Endothelial cell of umbilical vein (primary cell): ENCODE measurements around the gene ACP3. TPM values are rescaled to one million over a fixed set of nuclear protein-coding genes. Genes with fewer than 3 reads are reported as not detected.

Experiments used
- BruUV-seq: library from RNA; stranded (reverse); fragments of 400-500 nt; replicated peaks from 2 replicates; lab custom pipeline; 2021; lab: Mats Ljungman, UMichigan
- CTCF ChIA-PET: fragments of 300-600, 350-600 bp; sonication (Branson Sonifier 250); formaldehyde crosslinking; loops from one replicate; lab custom pipeline; 2021; ENCODE audit warnings: antibody characterized with exemption, inconsistent platforms; lab: Charles Lee
- POLR2A ChIA-PET: fragments of 300-600, 350-600 bp; sonication (Branson Sonifier 250); formaldehyde crosslinking; loops from one replicate; lab custom pipeline; 2021; ENCODE audit warnings: antibody characterized with exemption, inconsistent platforms; lab: Charles Lee
- DNase-seq: peaks from one replicate; pipeline ENCODE4 v3.0.0-alpha.2; 2011; ENCODE audit warnings: low read depth, low spot score
- FAIRE-seq: peaks from 2 replicates; lab custom pipeline; 2011; peaks lifted over from hg19 to GRCh38; lab: Jason Lieb, UNC
- H2AFZ ChIP-seq: 2 replicates; pipeline ENCODE4 v1.6.0; 2012; ENCODE audit warnings: low read depth, low read length, control low read depth, inconsistent platforms
- H3K27ac ChIP-seq: 2 replicates; pipeline ENCODE4 v1.5.1; 2011; ENCODE audit warnings: low read depth, mild to moderate bottlenecking, control low read depth, low read length, moderate library complexity; ENCODE audit not compliant: insufficient read depth
- H3K27me3 ChIP-seq, 2 experiments: 2 replicates each; pipeline versions ENCODE4 v1.6.0 to v1.6.1; 2011; ENCODE audit warnings: low read length in 2 of 2, mixed read lengths in 1 of 2; ENCODE audit not compliant: control insufficient read depth in 2 of 2, insufficient read depth in 2 of 2
- H3K36me3 ChIP-seq, 2 experiments: 2 replicates in 1 of 2; 3 replicates in 1 of 2; pipeline ENCODE4 v1.5.1; 2011; ENCODE audit warnings: low read length in 2 of 2, mild to moderate bottlenecking in 1 of 2, moderate library complexity in 1 of 2; ENCODE audit not compliant: control insufficient read depth in 2 of 2, insufficient read depth in 2 of 2; ENCODE audit errors: extremely low read depth in 1 of 2
- H3K4me1 ChIP-seq: 3 replicates; pipeline ENCODE4 v1.5.1; 2011; ENCODE audit warnings: mild to moderate bottlenecking, low read length; ENCODE audit not compliant: control insufficient read depth, insufficient read depth; ENCODE audit errors: extremely low read depth
- H3K4me2 ChIP-seq: 2 replicates; pipeline ENCODE4 v1.6.1; 2011; ENCODE audit warnings: low read length, control low read depth, mixed read lengths; ENCODE audit not compliant: insufficient read depth
- H3K4me3 ChIP-seq, 3 experiments: fragments of 200-600 bp in 1 of 3; sonication (generic), shearing (Covaris generic) in 1 of 3; replicated peaks in 1 of 3; 2 replicates each; pipeline ENCODE4 v1.5.1; 2011 to 2016; ENCODE audit warnings: control low read depth in 3 of 3, low read length in 3 of 3, mild to moderate bottlenecking in 2 of 3, inconsistent platforms in 1 of 3, low read depth in 1 of 3, moderate library complexity in 1 of 3; ENCODE audit not compliant: insufficient read depth in 1 of 3
- H3K79me2 ChIP-seq: 2 replicates; pipeline ENCODE4 v1.6.0; 2012; ENCODE audit warnings: low read length, inconsistent platforms; ENCODE audit not compliant: control insufficient read depth, insufficient read depth
- H3K9ac ChIP-seq: replicated peaks from 2 replicates; pipeline ENCODE3; 2011; ENCODE audit warnings: low read length, control low read depth; ENCODE audit not compliant: insufficient read depth; ENCODE audit errors: extremely low read depth
- H3K9me1 ChIP-seq: replicated peaks from 3 replicates; pipeline ENCODE4 v1.6.0; 2011; ENCODE audit warnings: mild to moderate bottlenecking, low read length; ENCODE audit not compliant: control insufficient read depth, insufficient read depth; ENCODE audit errors: extremely low read depth
- H3K9me3 ChIP-seq: replicated peaks from 2 replicates; pipeline ENCODE4 v1.5.1; 2012; ENCODE audit warnings: low read length, inconsistent platforms; ENCODE audit not compliant: control insufficient read depth, insufficient read depth
- H4K20me1 ChIP-seq: replicated peaks from 2 replicates; pipeline ENCODE3; 2011; ENCODE audit warnings: mild to moderate bottlenecking, low read length; ENCODE audit not compliant: control insufficient read depth, insufficient read depth; ENCODE audit errors: extremely low read depth
- EZH2 ChIP-seq: IDR thresholded peaks from 2 replicates; pipeline ENCODE4 v1.6.1; 2012; ENCODE audit warnings: borderline replicate concordance, low read depth, mild to moderate bottlenecking, moderate library complexity, low read length, inconsistent platforms; ENCODE audit not compliant: severe bottlenecking
- FOS ChIP-seq: IDR thresholded peaks from 2 replicates; pipeline ENCODE4 v1.6.1; 2011; ENCODE audit warnings: mild to moderate bottlenecking, low read length, moderate library complexity, borderline replicate concordance; ENCODE audit not compliant: insufficient read depth
- GATA2 ChIP-seq: IDR thresholded peaks from 2 replicates; pipeline ENCODE4 v1.7.0; 2011; ENCODE audit warnings: low read depth, mild to moderate bottlenecking, moderate library complexity, mixed read lengths, low read length; ENCODE audit not compliant: insufficient read length, insufficient read depth
- JUN ChIP-seq: IDR thresholded peaks from 2 replicates; pipeline ENCODE4 v1.6.1; 2011; ENCODE audit warnings: borderline replicate concordance, low read depth; ENCODE audit not compliant: insufficient read length, insufficient read depth
- MYC ChIP-seq: IDR thresholded peaks from one replicate; pipeline ENCODE4 v1.6.1; 2011; ENCODE audit warnings: mild to moderate bottlenecking, low read depth, low read length
- POLR2A ChIP-seq: IDR thresholded peaks from 2 replicates; pipeline ENCODE4 v1.6.1; 2012; ENCODE audit warnings: low read depth, mild to moderate bottlenecking, control low read depth, low read length
- POLR2AphosphoS5 ChIP-seq: IDR thresholded peaks from 2 replicates; pipeline ENCODE4 v1.6.1; 2012; ENCODE audit warnings: low read depth, mild to moderate bottlenecking, control low read depth, low read length, moderate library complexity; ENCODE audit not compliant: insufficient read depth
- dilution Hi-C: fragments of 300-500 bp; cut with MboI; formaldehyde crosslinking; loops from one replicate; pipeline ENCODE4 v1.15.0; 2019; ENCODE audit warnings: low sequenced_read_pairs; ENCODE audit not compliant: extremely low pct_ligation_motif_present
- intact Hi-C: fragments of 100-400 bp; cut with micrococcal nuclease; formaldehyde crosslinking; loops from one replicate; pipeline ENCODE4 v1.10.0; 2022
- polyA plus RNA-seq, 4 experiments: library from polyadenylated mRNA; depleted of rRNA in 3 of 4; stranded (reverse) in 3 of 4; unstranded in 1 of 4; fragments of >200 nt; gene quantifications; 2 replicates each; pipeline versions ENCODE4 v1.2.1 to v1.2.3, GENCODE V29; 2011 to 2012; ENCODE audit warnings: missing spikeins in 1 of 4
- total RNA-seq: library from RNA; stranded (reverse); gene quantifications from 2 replicates; pipeline ENCODE4 v1.2.3, GENCODE V29; 2021
- TF ChIP-seq, protein P1 (sequence below): IDR thresholded peaks from 2 replicates; pipeline ENCODE4 v1.6.1; 2011; ENCODE audit not compliant: insufficient read depth, insufficient read length
- TF ChIP-seq, protein P2 (sequence below), 2 donors: IDR thresholded peaks; 1 replicate in 1 of 2; 2 replicates in 1 of 2; pipeline ENCODE4 v1.5.1; 2011; ENCODE audit warnings: low read length in 2 of 2, mild to moderate bottlenecking in 2 of 2, moderate library complexity in 2 of 2, control low read depth in 1 of 2, inconsistent platforms in 1 of 2, low read depth in 1 of 2; ENCODE audit not compliant: insufficient read depth in 1 of 2; ENCODE audit errors: extremely low read depth in 1 of 2

Gene ACP3
- total and polyA plus RNA-seq, 2 donors (not counting 3 experiments of a cell fraction or from before 2014, with no cell fraction given) = not detected

DNA sequence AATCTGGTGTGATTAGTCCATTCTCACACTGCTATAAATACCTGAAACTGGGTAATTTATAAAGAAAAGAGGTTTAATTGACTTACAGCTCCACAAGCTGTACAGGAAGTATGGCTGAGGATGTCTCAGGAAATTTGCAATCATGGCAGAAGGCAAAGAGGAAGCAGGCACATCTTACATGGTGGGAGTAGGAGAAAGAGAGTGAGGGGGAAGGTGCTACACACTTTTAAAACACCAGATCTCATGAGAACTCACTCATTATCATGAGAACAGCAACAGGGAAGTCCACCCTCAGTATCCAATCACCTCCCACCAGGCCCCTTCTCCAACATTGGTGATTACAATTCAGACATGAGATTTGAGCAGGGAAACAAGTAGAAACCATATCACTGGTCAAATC is 24.0 kb upstream of the ACP3 start:
- no peak overlapping the region for H2AFZ ChIP-seq
- no peak overlapping the region for H3K27ac ChIP-seq
- H3K4me2 ChIP-seq = no peak overlapping the region
- no peaks in the 10 kb centered on the region for H4K20me1 ChIP-seq
- FAIRE-seq (no peak), DNase-seq (no peak)
- H3K9me3 ChIP-seq = no peaks in the 10 kb centered on the region
- no peaks in the 10 kb centered on the region for H3K4me1 ChIP-seq
- no TSS peak for BruUV-seq
- no peaks in the 10 kb centered on the region for H3K27me3 ChIP-seq
- TF ChIP-seq, protein P1, sequence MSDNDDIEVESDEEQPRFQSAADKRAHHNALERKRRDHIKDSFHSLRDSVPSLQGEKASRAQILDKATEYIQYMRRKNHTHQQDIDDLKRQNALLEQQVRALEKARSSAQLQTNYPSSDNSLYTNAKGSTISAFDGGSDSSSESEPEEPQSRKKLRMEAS = no peak
- TF ChIP-seq EZH2 (no peak), FOS (no peak), GATA2 (no peak), JUN (no peak), POLR2A (no peak), MYC (no peak), POLR2AphosphoS5 (no peak)
- TF ChIP-seq, protein P2, sequence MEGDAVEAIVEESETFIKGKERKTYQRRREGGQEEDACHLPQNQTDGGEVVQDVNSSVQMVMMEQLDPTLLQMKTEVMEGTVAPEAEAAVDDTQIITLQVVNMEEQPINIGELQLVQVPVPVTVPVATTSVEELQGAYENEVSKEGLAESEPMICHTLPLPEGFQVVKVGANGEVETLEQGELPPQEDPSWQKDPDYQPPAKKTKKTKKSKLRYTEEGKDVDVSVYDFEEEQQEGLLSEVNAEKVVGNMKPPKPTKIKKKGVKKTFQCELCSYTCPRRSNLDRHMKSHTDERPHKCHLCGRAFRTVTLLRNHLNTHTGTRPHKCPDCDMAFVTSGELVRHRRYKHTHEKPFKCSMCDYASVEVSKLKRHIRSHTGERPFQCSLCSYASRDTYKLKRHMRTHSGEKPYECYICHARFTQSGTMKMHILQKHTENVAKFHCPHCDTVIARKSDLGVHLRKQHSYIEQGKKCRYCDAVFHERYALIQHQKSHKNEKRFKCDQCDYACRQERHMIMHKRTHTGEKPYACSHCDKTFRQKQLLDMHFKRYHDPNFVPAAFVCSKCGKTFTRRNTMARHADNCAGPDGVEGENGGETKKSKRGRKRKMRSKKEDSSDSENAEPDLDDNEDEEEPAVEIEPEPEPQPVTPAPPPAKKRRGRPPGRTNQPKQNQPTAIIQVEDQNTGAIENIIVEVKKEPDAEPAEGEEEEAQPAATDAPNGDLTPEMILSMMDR (IDR thresholded peaks at IDR 0.05; ENCODE audit: extremely low read depth in 1 of 2, insufficient read depth in 1 of 2, low read depth in 1 of 2, low read length in 2 of 2) = no peak
- dilution Hi-C loops (no loop called here), intact Hi-C loops (no loop called here)
- POLR2A ChIA-PET = no interaction called here
- no peak overlapping the region for H3K9ac ChIP-seq
- CTCF ChIA-PET = interaction anchor here (1.0 to 1.7 kb wide), 2 partner anchors 10 to 36 kb away, joined by 3 to 5 read pairs; no protein-coding TSS in a partner anchor
- H3K4me3 ChIP-seq = no peak overlapping the region
- H3K9me1 ChIP-seq = no peaks in the 10 kb centered on the region
- no peaks in the 10 kb centered on the region for H3K79me2 ChIP-seq
- no peaks in the 10 kb centered on the region for H3K36me3 ChIP-seq
